Measurements from ENCODE around the gene SP4. TPM values are rescaled to one million over a fixed set of nuclear protein-coding genes. Genes with fewer than 3 reads are reported as not detected.
A peak's percentile ranks its signal among the peaks of the same experiment; 100 is the strongest.

SP4 gene
- total RNA-seq, 4 donors from 2014 or later, result 6.9 to 17.0 (median 11.3) TPM

DNA sequence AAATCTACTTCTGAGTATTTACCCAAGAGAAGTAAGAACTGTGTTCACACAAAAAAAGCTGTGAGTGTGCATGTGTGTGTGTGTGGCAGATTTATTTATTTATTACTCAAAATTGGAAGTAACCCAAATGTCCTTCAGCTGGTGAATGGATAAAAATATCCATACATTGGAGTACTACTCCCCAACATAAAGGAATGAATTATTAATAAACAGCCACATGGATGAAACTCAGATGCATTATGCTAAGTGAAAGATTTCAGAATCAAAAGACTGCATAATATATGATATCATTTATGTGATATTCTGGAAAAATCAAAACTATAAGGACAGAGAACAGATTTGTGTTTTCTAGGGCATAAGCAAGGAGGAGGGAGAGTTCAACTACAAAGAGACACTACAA lies 67.8 kb downstream of the SP4 start:
- H3K4me3 ChIP-seq, result no peak overlapping the region
- H3K36me3 ChIP-seq, result peaks cover 0 to 33% (median 0%) of the 10 kb centered on the region in 3 donors
- no peak overlapping the region for H3K27ac ChIP-seq
- DNase-seq (ENCODE audit: low spot score in 2 of 2), result no peak
- TF ChIP-seq, protein P1, sequence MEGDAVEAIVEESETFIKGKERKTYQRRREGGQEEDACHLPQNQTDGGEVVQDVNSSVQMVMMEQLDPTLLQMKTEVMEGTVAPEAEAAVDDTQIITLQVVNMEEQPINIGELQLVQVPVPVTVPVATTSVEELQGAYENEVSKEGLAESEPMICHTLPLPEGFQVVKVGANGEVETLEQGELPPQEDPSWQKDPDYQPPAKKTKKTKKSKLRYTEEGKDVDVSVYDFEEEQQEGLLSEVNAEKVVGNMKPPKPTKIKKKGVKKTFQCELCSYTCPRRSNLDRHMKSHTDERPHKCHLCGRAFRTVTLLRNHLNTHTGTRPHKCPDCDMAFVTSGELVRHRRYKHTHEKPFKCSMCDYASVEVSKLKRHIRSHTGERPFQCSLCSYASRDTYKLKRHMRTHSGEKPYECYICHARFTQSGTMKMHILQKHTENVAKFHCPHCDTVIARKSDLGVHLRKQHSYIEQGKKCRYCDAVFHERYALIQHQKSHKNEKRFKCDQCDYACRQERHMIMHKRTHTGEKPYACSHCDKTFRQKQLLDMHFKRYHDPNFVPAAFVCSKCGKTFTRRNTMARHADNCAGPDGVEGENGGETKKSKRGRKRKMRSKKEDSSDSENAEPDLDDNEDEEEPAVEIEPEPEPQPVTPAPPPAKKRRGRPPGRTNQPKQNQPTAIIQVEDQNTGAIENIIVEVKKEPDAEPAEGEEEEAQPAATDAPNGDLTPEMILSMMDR (IDR thresholded peaks at IDR 0.05), result no peak
- TF ChIP-seq EP300 (IDR thresholded peaks at IDR 0.05), result no peak
- TF ChIP-seq POLR2A (IDR thresholded peaks at IDR 0.05), result no peak
- H3K27me3 ChIP-seq, result no peaks in the 10 kb centered on the region
- peaks cover 0 to 23% (median 6%) of the 10 kb centered on the region in 4 donors for H3K9me3 ChIP-seq
- no peaks in the 10 kb centered on the region for H3K4me1 ChIP-seq

DNA sequence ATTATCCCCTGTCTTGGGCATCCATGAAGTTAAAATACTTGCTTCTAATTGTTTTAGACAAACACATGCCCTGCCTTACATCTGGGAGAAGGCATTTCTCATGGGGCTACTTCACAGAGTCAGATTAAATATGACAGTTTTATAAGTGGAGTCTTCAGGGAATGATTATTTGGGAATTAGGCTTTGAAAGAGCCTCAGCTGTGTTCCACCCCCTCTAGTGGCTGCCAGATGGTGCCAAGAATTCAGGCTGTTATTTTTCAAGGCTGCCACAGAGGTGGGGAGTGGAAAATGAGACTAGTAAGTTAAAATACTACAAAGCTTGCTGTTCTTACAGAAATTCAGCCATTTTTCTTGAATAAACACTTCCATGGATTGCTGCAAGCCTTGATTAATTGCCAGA lies 69.2 kb downstream of the SP4 start:
- no peaks in the 10 kb centered on the region for H3K27me3 ChIP-seq
- H3K9me3 ChIP-seq, result peaks cover 0 to 26% (median 6%) of the 10 kb centered on the region in 4 donors
- no peak overlapping the region for H3K4me3 ChIP-seq
- no peaks in the 10 kb centered on the region for H3K4me1 ChIP-seq
- TF ChIP-seq, protein P1 (IDR thresholded peaks at IDR 0.05), result no peak
- TF ChIP-seq POLR2A (IDR thresholded peaks at IDR 0.05), result no peak
- no peak for TF ChIP-seq EP300 (IDR thresholded peaks at IDR 0.05)
- no peak overlapping the region for H3K27ac ChIP-seq
- DNase-seq (ENCODE audit: low spot score in 2 of 2), result no peak
- peaks cover 0 to 39% (median 0%) of the 10 kb centered on the region in 3 donors for H3K36me3 ChIP-seq

DNA sequence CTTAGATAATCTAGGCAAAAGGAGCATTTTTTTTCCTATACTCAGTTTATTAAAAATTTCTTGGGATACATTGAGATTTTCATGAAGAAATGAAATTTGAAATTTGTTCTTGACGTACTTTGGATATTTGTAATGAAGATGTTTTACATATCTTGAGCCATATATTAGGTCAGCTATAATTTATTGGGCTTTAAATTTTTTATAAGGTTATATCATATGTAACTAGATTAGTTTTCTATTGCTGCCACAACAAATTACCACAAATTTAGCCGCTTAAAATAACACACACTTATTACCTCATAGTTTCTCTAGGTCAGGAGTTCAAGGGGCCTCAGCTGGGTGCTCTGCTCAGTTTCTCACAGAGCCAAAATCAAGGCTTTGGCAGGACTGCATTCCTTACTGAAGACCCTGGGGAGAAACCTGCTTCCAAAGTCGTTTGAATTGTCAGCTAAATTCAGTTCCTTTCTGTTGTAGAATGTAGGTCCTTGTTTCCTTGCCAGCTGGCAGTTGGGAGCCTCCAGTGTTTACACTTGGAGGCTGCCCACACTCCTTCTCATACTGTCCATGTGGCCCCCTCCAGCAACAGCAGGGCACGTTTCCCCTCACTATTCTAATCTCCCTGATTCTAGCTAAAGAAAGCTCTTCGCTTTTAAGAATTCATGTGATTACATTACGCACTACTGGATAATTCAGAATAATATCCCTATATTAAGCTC lies 72.4 kb downstream of the SP4 start:
- Histone ChIP-seq H3K4me1 (no peaks in the 10 kb centered on the region), H3K9me3 (peaks cover 0 to 15% (median 4%) of the 10 kb centered on the region in 4 donors), H3K36me3 (peaks cover 0 to 59% (median 0%) of the 10 kb centered on the region in 3 donors), H3K27me3 (no peaks in the 10 kb centered on the region), H3K27ac (no peak overlapping the region), H3K4me3 (no peak overlapping the region)
- DNase-seq (ENCODE audit: low spot score in 2 of 2), result no peak
- WGBS, 2 donors, result 77 to 81% methylated on average over 6 of the region's 6 CpGs
- TF ChIP-seq, protein P1 (IDR thresholded peaks at IDR 0.05), result no peak
- no peak for TF ChIP-seq EP300 (IDR thresholded peaks at IDR 0.05)
- TF ChIP-seq POLR2A (IDR thresholded peaks at IDR 0.05), result no peak

DNA sequence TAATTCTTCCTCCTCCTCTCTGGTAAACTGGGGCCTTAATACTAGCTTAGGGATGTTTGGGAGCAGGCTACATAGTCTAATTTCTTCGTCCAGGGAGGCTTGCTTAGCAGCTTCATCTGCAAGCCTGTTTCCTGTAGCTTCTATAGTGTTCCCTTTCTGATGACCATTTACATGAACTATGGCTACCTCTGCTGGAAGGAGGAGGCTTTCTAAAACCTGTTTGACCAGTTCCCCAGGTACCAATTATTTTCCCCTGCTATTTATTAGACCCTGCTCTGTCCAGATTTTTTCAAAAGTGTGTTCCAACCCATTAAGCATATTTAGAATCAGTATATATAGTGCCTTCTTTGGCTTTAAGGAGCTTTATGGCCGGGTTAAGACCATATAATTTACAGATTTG lies 76.1 kb downstream of the SP4 start:
- Histone ChIP-seq H3K36me3 (peaks cover 0 to 76% (median 0%) of the 10 kb centered on the region in 3 donors), H3K27me3 (no peaks in the 10 kb centered on the region), H3K4me3 (no peak overlapping the region), H3K9me3 (peaks cover 0 to 22% (median 0%) of the 10 kb centered on the region in 4 donors), H3K4me1 (no peaks in the 10 kb centered on the region), H3K27ac (no peak overlapping the region)
- TF ChIP-seq, protein P1 (IDR thresholded peaks at IDR 0.05), result no peak
- TF ChIP-seq EP300 (IDR thresholded peaks at IDR 0.05), result no peak
- TF ChIP-seq POLR2A (IDR thresholded peaks at IDR 0.05), result no peak
- WGBS, 2 donors, result 92 to 93% methylated on average over 2 of the region's 2 CpGs
- no peak for DNase-seq (ENCODE audit: low spot score in 2 of 2)

DNA sequence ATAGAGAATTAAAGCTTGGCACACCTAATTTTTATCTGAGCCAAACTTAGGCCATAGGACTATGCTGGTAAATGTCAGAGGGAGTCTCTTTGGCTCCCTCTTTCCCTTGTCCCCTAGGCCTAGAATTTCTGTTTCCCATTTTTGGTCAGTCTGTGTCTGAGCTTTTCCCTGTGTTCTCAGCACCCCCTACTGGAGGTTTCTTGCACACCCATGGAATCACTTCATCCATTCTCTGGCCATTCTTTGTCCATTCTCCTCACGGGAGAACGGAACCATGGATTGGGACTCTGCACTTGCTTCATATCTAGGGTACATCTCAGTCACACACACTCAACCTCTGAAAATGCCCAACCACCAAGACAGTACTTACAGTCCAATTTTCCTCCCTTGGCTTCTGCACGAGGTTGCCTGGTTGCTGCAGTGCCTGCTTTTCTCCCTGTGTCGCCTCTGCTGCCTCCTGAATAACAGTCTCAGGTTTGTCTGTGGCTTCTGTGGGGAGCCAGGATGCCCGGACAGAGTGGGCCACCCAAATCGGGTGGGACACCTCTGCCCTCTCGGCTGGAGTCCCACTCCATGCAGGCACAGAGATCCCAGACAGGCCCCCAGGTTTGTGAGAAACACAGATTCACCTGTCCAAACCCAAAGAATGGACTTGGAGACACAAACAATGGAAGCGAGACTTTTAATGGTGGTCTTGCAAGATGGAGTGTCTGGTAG lies 79.9 kb downstream of the SP4 start:
- 88 to 90% methylated on average over 8 of the region's 8 CpGs for WGBS, 2 donors
- no peak overlapping the region for H3K4me3 ChIP-seq
- H3K27ac ChIP-seq, result no peak overlapping the region
- peak in 1 of 2 donors; percentile 48 for DNase-seq (ENCODE audit: low spot score in 2 of 2)
- no peaks in the 10 kb centered on the region for H3K27me3 ChIP-seq
- H3K4me1 ChIP-seq, result no peaks in the 10 kb centered on the region
- TF ChIP-seq, protein P1 (IDR thresholded peaks at IDR 0.05), result peak in 4 of 5 experiments; percentile 20 to 53 (median 27)
- no peak for TF ChIP-seq POLR2A (IDR thresholded peaks at IDR 0.05)
- peaks cover 0 to 23% (median 0%) of the 10 kb centered on the region in 4 donors for H3K9me3 ChIP-seq
- peaks cover 0 to 91% (median 4%) of the 10 kb centered on the region in 3 donors for H3K36me3 ChIP-seq

All from tibial nerve (tissue), 4 donors.